HG03460 (cell line): ENCODE results near the gene SEPSECS.
"Not testable (repeated sequence)": the region's sequence is repeated elsewhere in the genome, so short reads cannot be mapped to it uniquely, and the experiment has no call there.

Source experiments
- ATAC-seq: cut with Tn5 transposase; IDR thresholded peaks from one replicate; pipeline ENCODE4 v1.9.1; 2021; ENCODE audit not compliant: unreplicated experiment

SEPSECS gene

DNA sequence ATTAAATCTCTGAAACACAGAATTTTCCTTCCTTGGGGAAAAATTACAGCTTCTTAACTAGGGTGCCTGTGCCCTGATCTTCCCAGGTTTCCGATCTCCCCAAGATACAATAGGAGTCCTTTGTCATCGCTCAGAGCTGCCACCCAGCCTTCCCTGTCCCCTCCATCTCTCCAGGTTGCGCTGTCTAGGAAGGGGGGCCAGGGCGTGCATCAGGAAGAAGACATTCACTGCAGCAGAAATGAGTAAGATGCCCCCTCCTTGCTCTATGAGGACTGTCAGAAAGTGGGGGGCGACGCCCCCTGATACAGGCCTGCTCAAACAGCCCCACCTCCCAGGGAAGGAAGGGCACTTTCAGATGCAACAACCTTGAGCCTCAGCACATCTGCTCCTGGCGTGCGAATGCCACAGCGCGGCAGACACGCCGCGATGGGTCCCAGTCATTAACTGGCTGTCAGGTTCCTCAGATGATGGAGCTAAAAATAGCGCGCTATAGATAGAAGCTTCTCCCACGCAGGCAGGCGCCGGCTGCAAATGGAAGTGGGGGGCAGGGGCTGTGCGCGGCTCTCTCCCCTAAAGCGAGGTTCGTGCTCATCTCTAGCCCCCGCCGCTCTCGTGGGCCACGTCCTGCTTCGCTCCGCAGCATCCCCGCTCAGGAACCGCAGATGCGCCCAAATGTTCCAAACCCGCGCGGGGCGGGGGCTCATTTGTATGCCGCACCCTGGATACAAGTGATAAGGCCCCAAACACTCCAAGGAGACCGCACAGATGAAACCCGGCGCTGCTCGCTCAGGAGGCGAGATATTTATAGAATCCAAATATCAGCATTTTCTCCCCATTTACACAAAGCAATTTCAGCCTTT lies 71.9 kb downstream of the SEPSECS start:
- ATAC-seq, result no peak

DNA sequence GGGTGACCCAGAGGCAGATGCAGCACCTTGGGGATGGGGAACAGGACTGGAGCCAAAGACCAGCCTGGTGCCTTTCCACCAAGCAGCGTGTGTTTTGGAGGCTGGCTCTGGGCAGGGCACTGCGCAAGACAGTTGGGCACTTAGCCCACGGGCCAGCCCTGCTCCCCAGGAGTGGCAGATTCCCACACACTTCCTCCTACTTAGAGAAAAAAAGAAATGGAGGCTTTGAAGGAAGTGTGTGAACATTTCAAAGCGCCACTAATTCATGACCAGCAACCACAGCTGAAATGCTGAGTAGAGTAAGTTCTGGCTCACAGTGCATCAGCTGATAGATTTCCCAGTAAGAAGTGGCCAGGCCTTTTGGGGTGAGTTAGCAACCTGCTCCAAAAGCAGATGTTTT lies 74.6 kb downstream of the SEPSECS start:
- ATAC-seq, result no peak

DNA sequence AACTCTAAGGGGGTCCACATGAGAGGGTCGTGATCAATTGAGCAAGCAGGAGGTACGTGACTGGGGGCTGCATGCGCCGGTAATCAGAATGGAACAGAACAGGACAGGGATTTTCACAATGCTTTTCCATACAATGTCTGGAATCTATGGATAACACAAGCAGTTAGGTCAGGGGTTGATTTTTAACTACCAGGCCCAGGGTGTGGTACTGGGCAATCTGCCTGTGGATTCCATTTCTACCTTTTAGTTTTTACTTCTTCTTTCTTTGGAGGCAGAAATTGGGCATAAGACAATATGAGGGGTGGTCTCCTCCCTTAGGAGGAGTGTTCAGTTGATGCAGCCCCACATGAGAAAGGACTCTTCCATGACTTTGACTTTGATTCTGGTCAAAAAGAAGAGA lies 76.8 kb downstream of the SEPSECS start:
- not testable (repeated sequence) for ATAC-seq

DNA sequence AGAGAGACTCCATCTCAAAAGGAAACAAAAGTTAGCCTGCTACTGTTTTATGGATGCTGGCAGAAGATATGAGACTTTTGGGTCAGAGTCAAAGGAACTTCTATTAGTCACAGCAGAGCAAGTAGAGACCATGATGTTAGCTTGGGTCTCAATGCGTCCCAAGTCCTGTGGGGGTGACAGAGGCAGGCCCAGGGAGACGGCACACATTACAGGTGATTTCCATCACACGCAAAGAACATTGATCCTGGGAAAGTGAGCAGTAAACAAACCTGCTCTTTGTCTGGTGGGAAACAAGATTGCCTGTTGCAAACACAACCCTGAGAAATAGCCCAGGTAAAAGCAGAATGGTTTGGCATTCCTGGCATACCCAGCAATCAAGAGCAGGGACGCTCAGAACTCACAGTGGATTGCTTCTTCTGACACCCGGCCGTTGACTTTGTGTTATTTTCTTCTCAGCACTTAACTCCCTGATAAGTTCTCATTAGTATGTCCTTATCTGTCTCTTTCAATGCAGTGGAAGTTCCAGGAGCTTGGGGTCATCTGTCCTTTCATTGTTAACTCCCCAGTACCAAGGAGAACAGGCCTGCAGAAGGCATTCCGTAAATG lies 78.3 kb downstream of the SEPSECS start:
- no peak for ATAC-seq

DNA sequence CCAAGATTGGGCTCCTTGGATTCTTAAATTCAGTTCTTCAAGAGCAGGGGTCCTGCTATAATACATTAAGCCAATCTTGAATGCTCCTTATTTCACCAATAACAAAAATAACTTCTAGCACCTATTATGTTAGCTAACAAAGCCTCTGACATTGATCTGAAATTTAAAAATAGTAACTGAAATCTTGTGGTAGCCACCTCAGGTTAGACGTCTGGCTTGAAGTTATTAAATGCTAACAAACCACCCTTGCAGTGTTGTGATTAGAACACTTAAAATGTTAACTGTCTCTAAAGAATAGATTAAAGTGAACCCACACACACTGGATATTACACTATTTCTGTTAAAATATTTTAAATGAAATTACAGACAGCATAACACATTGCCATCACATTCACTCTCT lies 79.7 kb downstream of the SEPSECS start:
- no peak for ATAC-seq

DNA sequence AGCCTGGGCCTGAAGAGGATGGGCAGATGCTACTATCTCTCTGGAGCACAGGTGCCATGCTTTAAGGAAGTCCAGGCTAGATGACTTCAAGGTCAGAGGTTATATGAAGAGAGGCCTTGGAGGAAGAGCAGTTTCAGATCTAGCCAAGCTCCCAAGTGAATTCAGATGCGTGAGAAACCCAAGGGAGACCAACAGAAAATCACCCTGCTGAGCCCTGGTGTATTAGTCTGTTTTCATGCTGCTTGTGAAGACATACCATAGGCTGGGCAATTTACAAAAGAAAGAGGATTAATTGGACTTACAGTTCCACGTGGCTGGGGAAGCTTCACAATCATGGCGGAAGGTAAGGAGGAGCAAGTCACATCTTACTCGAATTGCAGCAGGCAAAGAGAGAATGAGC lies 81.7 kb downstream of the SEPSECS start:
- ATAC-seq, result no peak

DNA sequence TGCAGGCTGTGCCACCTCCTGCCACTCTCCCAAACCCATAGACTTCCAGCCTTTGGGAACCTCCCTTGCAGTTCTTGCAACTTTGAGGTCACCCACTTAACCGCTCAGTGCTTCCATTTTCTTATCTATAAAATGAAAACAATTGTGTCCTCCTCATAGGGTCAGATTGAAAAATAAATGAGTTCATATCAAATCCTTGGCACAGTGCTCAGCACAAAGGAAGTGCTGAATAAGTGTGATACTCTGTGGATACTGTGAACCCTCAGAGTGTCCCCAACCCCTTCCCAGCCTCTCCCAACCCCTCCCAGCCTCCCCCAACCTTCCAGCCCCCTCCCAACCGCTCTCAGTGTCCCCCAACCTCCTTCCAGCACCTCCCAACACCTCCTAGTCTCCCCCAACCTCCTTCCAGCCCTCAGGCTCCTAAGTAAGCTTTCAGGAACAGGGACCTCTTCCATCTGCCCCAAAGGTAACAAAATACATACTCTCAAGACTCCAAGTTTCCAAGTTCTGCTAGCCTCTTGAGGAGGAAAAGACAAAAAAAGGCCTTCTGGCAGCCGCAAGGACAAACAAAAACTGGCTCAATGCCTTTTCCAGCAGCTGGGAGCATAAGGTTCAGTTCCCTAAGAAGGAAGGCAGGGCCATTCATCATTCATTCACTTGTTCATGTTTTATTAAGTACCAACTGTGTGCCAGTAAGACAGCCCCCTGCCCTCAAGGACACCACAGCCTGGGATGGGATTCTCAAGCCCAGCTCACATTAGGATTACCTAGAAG lies 83.4 kb downstream of the SEPSECS start:
- ATAC-seq, result no peak

DNA sequence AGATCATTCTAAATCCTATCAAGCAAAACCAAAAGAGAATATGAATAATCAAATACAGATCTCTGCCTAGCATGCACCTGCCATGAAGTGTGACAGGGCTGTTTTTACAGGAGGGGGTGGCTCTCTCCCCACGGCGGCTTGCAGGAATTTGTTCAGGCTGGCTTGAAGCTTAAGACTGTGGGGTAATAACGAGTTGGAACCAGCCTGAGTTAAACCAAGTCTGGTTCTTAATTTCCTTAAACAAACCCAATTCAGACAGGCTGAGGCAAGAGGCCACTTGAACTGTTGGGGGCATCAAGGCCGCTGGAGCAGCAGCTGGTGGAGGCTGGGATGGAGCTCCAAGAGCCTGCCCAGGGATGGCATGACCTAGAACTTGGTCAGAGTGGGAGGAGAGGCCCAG lies 84.4 kb downstream of the SEPSECS start:
- ATAC-seq, result no peak

DNA sequence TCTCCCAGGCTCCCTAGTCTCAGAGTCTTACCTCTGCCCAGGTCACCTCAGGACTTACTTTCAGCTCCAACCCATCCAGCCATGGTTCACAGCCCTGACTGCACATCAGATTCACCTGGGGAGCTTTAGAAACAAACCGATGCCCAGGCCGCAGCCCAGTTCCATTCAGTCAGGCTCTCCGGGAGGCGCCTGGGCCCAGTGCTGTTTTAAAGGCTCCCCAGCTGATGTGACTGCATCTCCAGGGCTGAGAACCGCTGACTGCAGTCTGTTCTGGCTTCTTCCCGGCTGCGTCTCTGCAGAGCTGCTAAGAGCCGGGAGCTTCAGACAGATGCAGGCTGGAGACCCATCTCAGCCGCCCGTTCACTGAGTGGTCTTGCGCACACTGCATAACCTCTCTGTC lies 85.1 kb downstream of the SEPSECS start:
- ATAC-seq, result no peak

DNA sequence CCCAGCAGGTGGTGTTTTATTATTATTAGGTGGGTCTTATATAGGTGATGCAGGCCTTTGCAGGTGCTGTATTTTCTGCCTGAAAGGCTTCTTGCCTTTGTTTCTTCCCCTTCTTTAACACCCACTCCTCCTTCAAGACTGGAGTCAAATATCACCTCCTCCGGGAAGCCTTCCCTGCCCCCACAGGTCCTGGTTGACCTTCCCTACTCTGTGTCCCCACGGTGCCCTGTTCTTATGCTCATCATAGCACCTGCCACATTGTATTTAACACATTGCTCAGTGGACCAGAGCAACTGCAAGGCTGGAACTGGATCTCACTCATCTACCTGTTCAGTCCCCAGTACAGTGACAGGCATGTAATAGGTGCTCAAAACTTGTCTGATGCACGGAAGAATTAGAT lies 89.7 kb downstream of the SEPSECS start:
- ATAC-seq, result no peak
